GM23338 (cell line): ENCODE measurements around the gene MRPS10.

ENCODE experiments used
- ETS1 ChIP-seq: IDR thresholded peaks from 2 replicates; pipeline ENCODE4 v1.6.1; 2016; ENCODE audit warnings: antibody characterized with exemption
- EZH2 ChIP-seq: fragments of 200-600 bp; sonication (generic); IDR thresholded peaks from one replicate; pipeline ENCODE4 v1.8.0; 2017; ENCODE audit warnings: antibody characterized with exemption, mild to moderate bottlenecking, low read depth; ENCODE audit not compliant: unreplicated experiment
- EZH2phosphoT487 ChIP-seq: fragments of 200-600 bp; sonication (generic); IDR thresholded peaks from one replicate; pipeline ENCODE4 v1.8.1; 2018; ENCODE audit warnings: antibody characterized with exemption; ENCODE audit not compliant: unreplicated experiment
- POLR2AphosphoS5 ChIP-seq: IDR thresholded peaks from 2 replicates; pipeline ENCODE4 v1.6.1; 2016; ENCODE audit warnings: antibody characterized with exemption, low read depth
- STAT1 ChIP-seq: IDR thresholded peaks from one replicate; pipeline ENCODE4 v1.6.1; 2016; ENCODE audit warnings: antibody characterized with exemption; ENCODE audit not compliant: unreplicated experiment
- TF ChIP-seq, protein P1 (sequence below), 2 experiments: fragments of 200-600 bp in 1 of 2; sonication (generic) in 1 of 2; conservative IDR thresholded peaks; 2 replicates each; pipeline versions ENCODE4 v1.5.1 to v1.6.1; 2016 to 2017; ENCODE audit warnings: antibody characterized with exemption in 2 of 2, low read depth in 2 of 2, mild to moderate bottlenecking in 2 of 2, moderate library complexity in 1 of 2

- TF ChIP-seq, protein P1, sequence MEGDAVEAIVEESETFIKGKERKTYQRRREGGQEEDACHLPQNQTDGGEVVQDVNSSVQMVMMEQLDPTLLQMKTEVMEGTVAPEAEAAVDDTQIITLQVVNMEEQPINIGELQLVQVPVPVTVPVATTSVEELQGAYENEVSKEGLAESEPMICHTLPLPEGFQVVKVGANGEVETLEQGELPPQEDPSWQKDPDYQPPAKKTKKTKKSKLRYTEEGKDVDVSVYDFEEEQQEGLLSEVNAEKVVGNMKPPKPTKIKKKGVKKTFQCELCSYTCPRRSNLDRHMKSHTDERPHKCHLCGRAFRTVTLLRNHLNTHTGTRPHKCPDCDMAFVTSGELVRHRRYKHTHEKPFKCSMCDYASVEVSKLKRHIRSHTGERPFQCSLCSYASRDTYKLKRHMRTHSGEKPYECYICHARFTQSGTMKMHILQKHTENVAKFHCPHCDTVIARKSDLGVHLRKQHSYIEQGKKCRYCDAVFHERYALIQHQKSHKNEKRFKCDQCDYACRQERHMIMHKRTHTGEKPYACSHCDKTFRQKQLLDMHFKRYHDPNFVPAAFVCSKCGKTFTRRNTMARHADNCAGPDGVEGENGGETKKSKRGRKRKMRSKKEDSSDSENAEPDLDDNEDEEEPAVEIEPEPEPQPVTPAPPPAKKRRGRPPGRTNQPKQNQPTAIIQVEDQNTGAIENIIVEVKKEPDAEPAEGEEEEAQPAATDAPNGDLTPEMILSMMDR (conservative IDR thresholded peaks at IDR 0.05; ENCODE audit: low read depth in 2 of 2) = no peak
- TF ChIP-seq POLR2AphosphoS5 (no peak), EZH2 (no peak), EZH2phosphoT487 (no peak), STAT1 (no peak), ETS1 (no peak)
These were observed 37.7 kb downstream of the MRPS10 start for GRCh38 chr6:42179945-42180313.
